ENCODE results near the gene ICA1. TPM values are rescaled to one million over a fixed set of nuclear protein-coding genes. Genes with fewer than 3 reads are reported as not detected.
"Not testable (repeated sequence)": the region's sequence is repeated elsewhere in the genome, so short reads cannot be mapped to it uniquely, and the experiment has no call there.

Gene ICA1
- total RNA-seq, 5 donors from 2014 or later (not counting 1 experiment from before 2014, with no cell fraction given): 0.82 to 2.4 (median 1.1) TPM

DNA sequence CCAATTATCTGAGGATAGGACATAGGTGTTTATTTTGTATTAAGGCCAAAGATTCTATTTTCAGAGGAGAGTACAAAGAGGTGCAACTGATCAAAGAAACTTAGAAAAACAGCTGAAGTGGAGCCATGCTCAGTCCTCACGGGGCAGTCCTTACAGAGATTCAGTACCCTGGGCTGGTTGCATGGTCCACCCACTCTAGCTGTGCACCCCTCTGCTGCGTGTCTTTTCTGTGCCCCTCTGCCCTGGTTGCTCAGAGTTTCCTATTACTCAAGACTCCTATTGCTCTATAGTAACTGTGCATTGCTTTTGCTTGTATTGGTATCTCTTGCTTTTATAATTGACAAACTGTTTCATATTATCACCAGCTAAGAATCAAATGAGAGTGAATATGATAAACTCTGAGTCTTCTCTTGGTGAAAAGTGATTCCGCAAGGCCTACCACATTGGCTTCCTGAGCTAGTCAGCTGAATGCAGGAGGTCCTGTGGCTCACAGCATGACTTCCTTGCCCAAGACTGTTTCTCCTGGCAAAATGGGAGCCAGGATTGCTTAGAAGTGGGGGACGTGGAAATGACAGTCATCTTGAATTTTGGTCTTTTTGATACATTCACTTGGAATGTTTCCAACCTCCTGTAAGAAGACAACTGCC is 156.4 kb downstream of the ICA1 start:
- H3K27ac Mint-ChIP-seq: peak overlapping the region; percentile 86 to 90
- no peaks in the 10 kb centered on the region for H3K27me3 Mint-ChIP-seq
- peaks cover 0 to 14% (median 8%) of the 10 kb centered on the region in 3 donors for H3K9me3 Mint-ChIP-seq
- H3K36me3 Mint-ChIP-seq: peaks cover 12% of the 10 kb centered on the region
- ATAC-seq (replicated peaks in 1 of 4) (peak in 2 of 4 experiments; percentile 43 to 72), DNase-seq (peak in 1 of 35 experiments; percentile 21)
- peaks cover 29 to 34% (median 30%) of the 10 kb centered on the region in 3 donors for H3K4me1 Mint-ChIP-seq
- Histone ChIP-seq H3K4me3 (ENCODE audit: control insufficient read depth in 1 of 2, extremely low read depth in 1 of 2, low read length in 1 of 2) (no peak overlapping the region), H3K27ac (ENCODE audit: low read length) (peak overlapping the region; percentile 25), H3K9me3 (no peaks in the 10 kb centered on the region), H3K36me3 (ENCODE audit: control insufficient read depth in 2 of 2, extremely low read depth in 1 of 2, insufficient read depth in 1 of 2, low read length in 1 of 2) (no peaks in the 10 kb centered on the region), H3K4me1 (ENCODE audit: control insufficient read depth in 1 of 2, extremely low read depth in 1 of 2, insufficient read depth in 2 of 2, low read length in 2 of 2) (peaks cover 0 to 16% of the 10 kb centered on the region in 2 experiments), H3K27me3 (replicated peaks in 1 of 2; ENCODE audit: control insufficient read depth in 2 of 2, extremely low read depth in 1 of 2, insufficient read depth in 2 of 2, low read length in 1 of 2) (no peaks in the 10 kb centered on the region)
- POLR2A ChIA-PET: interaction anchor here (0.6 kb wide), 5 partner anchors 17 to 415 kb away, joined by 3 to 5 read pairs (median 3); no protein-coding TSS in a partner anchor
- peak overlapping the region in 1 of 3 donors; percentile 48 for H3K4me3 Mint-ChIP-seq
- WGBS (ENCODE audit: insufficient coverage): 34% methylated on average over 2 of the region's 4 CpGs
- CTCF ChIA-PET: interaction anchor here in 1 of 2 donors (0.5 to 0.7 kb wide), 2 partner anchors 85 to 205 kb away, joined by 3 read pairs; no protein-coding TSS in a partner anchor

DNA sequence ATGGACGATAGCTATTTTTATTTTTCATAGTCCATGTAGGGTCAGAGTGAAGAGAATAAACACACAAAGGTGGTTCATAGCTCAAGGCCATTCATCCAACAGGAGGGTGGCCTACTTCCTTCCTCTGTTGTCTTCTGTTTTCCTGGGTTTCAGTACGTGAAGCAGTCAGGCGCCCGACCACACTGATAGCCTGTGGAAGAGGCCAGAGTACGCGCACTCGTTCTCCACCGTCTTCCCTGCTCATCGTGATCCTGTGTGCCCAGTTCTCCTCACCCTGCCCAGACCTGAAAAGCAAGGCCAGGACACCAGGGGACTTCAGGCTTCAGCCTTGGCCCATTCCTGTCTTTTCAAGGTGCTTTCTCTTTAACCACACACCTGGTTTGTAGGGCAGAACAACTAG is 158.7 kb downstream of the ICA1 start:
- ChIA-PET CTCF (no interaction called here), POLR2A (no interaction called here)
- no peak for ATAC-seq (replicated peaks in 1 of 4)
- WGBS (ENCODE audit: insufficient coverage): 86% methylated on average over 8 of the region's 9 CpGs
- Histone ChIP-seq H3K36me3 (ENCODE audit: control insufficient read depth in 2 of 2, extremely low read depth in 1 of 2, insufficient read depth in 1 of 2, low read length in 1 of 2) (no peaks in the 10 kb centered on the region), H3K27me3 (replicated peaks in 1 of 2; ENCODE audit: control insufficient read depth in 2 of 2, extremely low read depth in 1 of 2, insufficient read depth in 2 of 2, low read length in 1 of 2) (no peaks in the 10 kb centered on the region), H3K27ac (ENCODE audit: low read length) (no peak overlapping the region), H3K4me3 (ENCODE audit: control insufficient read depth in 1 of 2, extremely low read depth in 1 of 2, low read length in 1 of 2) (no peak overlapping the region), H3K9me3 (no peaks in the 10 kb centered on the region), H3K4me1 (ENCODE audit: control insufficient read depth in 1 of 2, extremely low read depth in 1 of 2, insufficient read depth in 2 of 2, low read length in 2 of 2) (peaks cover 0 to 16% of the 10 kb centered on the region in 2 experiments)
- Mint-ChIP-seq H3K9me3 (peaks cover 10 to 31% (median 15%) of the 10 kb centered on the region in 3 donors), H3K27me3 (no peaks in the 10 kb centered on the region), H3K4me3 (no peak overlapping the region), H3K4me1 (peaks cover 29 to 32% (median 30%) of the 10 kb centered on the region in 3 donors), H3K36me3 (peaks cover 18% of the 10 kb centered on the region), H3K27ac (peak overlapping the region in 1 of 2 donors; percentile 30)
- no peak for DNase-seq

DNA sequence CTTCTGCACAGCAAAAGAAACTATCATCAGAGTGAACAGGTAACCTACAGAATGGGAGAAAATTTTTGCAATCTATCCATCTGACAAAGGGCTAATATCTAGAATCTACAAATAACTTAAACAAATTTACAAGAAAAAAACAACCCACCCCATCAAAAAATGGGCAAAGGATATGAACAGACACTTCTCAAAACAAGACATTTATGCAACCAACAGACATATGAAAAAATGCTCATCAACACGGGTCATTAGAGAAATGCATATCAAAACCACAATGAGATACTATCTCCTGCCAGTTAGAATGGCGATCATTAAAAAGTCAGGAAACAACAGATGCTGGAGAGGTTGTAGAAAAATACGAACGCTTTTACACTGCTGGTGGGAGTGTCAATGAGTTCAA is 160.7 kb downstream of the ICA1 start:
- H3K4me3 ChIP-seq (ENCODE audit: control insufficient read depth in 1 of 2, extremely low read depth in 1 of 2, low read length in 1 of 2); ATAC-seq (replicated peaks in 1 of 4); H3K9me3 ChIP-seq; H3K27ac ChIP-seq (ENCODE audit: low read length); POLR2A ChIA-PET; H3K27ac Mint-ChIP-seq; H3K27me3 Mint-ChIP-seq; H3K27me3 ChIP-seq (replicated peaks in 1 of 2; ENCODE audit: control insufficient read depth in 2 of 2, extremely low read depth in 1 of 2, insufficient read depth in 2 of 2, low read length in 1 of 2); DNase-seq; H3K36me3 ChIP-seq (ENCODE audit: control insufficient read depth in 2 of 2, extremely low read depth in 1 of 2, insufficient read depth in 1 of 2, low read length in 1 of 2); H3K4me3 Mint-ChIP-seq: not testable (repeated sequence)
- Mint-ChIP-seq H3K9me3 (peaks cover 16 to 37% (median 17%) of the 10 kb centered on the region in 3 donors), H3K36me3 (peaks cover 21% of the 10 kb centered on the region), H3K4me1 (peaks cover 24 to 31% (median 26%) of the 10 kb centered on the region in 3 donors)
- CTCF ChIA-PET: interaction anchor here in 1 of 2 donors (0.7 kb wide), 1 partner anchor 93 kb away, joined by 8 read pairs; no protein-coding TSS in a partner anchor
- H3K4me1 ChIP-seq (ENCODE audit: control insufficient read depth in 1 of 2, extremely low read depth in 1 of 2, insufficient read depth in 2 of 2, low read length in 2 of 2): peaks cover 0 to 12% of the 10 kb centered on the region in 2 experiments
- 100% methylated on average over 2 of the region's 4 CpGs for WGBS (ENCODE audit: insufficient coverage)

DNA sequence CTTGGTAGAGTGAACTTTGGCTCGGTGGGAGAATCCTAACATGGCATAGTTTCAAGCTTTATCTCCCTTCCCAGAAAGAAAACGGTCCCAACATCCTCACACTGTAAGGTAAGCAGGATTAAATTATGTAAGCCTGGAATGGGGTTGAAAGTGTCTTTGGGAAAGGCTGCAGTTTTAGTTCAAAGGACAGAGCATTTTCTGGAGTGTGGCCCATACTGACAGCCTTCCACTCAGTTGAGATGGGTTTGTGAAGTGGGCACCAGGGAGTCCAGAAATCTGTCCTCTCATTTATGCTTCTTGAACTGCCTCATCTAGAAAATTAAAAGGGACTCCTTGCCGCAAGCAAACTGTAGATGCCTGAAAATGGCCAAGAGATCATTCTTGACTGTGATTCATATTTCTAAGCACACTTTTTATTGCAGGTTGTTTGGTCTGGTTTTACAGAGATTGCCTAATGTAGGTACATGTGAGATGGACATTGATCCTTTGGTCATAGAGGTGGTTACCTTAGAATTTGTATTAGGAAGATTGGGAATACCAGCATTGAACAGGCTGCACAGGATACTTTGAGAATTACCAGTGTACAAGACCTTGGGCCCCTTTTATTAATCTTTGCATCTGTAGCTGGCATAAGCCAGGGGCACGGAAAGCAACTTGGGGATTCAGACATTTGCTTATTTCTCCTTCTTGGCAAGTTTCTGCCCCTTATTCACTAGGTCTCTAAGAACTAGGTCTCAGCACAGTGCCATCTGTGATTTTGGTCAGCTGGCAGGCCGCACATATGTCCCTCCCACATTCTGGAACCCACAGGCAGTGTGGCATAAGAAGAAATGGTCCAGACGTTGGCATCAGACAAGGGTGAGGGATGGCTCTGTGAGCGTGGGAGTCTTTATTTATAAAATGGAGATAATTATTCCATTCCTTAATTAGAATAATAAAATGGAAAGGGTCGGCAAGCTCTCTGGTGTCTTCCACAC is 167.5 kb downstream of the ICA1 start:
- ChIA-PET CTCF (interaction anchor here in 1 of 2 donors (0.7 kb wide), 1 partner anchor 195 kb away, joined by 7 read pairs; no protein-coding TSS in a partner anchor), POLR2A (interaction anchor here in 1 of 2 donors (0.6 to 1.0 kb wide), 2 partner anchors 10 to 225 kb away, joined by 3 to 11 read pairs; no protein-coding TSS in a partner anchor)
- no peaks in the 10 kb centered on the region for H3K27me3 Mint-ChIP-seq
- H3K27me3 ChIP-seq (replicated peaks in 1 of 2; ENCODE audit: control insufficient read depth in 2 of 2, extremely low read depth in 1 of 2, insufficient read depth in 2 of 2, low read length in 1 of 2): no peaks in the 10 kb centered on the region
- no peak overlapping the region for H3K27ac Mint-ChIP-seq
- H3K36me3 ChIP-seq (ENCODE audit: control insufficient read depth in 2 of 2, extremely low read depth in 1 of 2, insufficient read depth in 1 of 2, low read length in 1 of 2): peaks cover 0 to 5% of the 10 kb centered on the region in 2 donors
- WGBS (ENCODE audit: insufficient coverage): no CpG with 5 or more reads among the region's 8 CpGs
- no peak overlapping the region for H3K27ac ChIP-seq (ENCODE audit: low read length)
- no peaks in the 10 kb centered on the region for H3K4me1 ChIP-seq (ENCODE audit: control insufficient read depth in 1 of 2, extremely low read depth in 1 of 2, insufficient read depth in 2 of 2, low read length in 2 of 2)
- H3K9me3 ChIP-seq: no peaks in the 10 kb centered on the region
- ATAC-seq (replicated peaks in 1 of 4) (no peak), DNase-seq (no peak)
- H3K9me3 Mint-ChIP-seq: peaks cover 6 to 16% (median 15%) of the 10 kb centered on the region in 3 donors
- H3K4me3 ChIP-seq (ENCODE audit: control insufficient read depth in 1 of 2, extremely low read depth in 1 of 2, low read length in 1 of 2): no peak overlapping the region
- no peak overlapping the region for H3K4me3 Mint-ChIP-seq
- peaks cover 50% of the 10 kb centered on the region for H3K36me3 Mint-ChIP-seq
- H3K4me1 Mint-ChIP-seq: peaks cover 0 to 11% (median 0%) of the 10 kb centered on the region in 3 donors

DNA sequence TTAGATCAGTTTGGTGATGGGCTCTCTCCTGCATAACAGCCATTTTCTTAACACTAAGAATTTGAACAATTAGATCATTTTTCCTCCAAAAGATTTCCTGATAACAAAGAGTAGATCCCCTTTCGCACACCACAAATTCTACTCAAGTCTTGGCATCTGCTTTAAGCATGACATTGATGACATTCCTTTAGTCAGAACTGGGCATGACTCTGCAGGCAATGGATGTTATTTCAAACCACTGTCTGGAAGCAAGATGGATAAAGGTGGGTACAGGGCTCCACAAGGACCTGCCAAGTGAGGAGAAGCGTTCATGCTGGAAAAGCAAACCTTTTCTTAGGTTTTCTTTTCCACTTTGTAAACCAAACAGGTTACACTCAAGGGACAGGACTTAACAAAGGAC is 169.8 kb downstream of the ICA1 start:
- ATAC-seq (replicated peaks in 1 of 4) (no peak), DNase-seq (no peak)
- Mint-ChIP-seq H3K4me3 (no peak overlapping the region), H3K27ac (no peak overlapping the region), H3K9me3 (peaks cover 0 to under 1% (median under 1%) of the 10 kb centered on the region in 3 donors), H3K27me3 (no peaks in the 10 kb centered on the region), H3K4me1 (peaks cover 0 to 7% (median 0%) of the 10 kb centered on the region in 3 donors), H3K36me3 (peaks cover 56% of the 10 kb centered on the region)
- H3K27me3 ChIP-seq (replicated peaks in 1 of 2; ENCODE audit: control insufficient read depth in 2 of 2, extremely low read depth in 1 of 2, insufficient read depth in 2 of 2, low read length in 1 of 2): no peaks in the 10 kb centered on the region
- no peak overlapping the region for H3K27ac ChIP-seq (ENCODE audit: low read length)
- H3K36me3 ChIP-seq (ENCODE audit: control insufficient read depth in 2 of 2, extremely low read depth in 1 of 2, insufficient read depth in 1 of 2, low read length in 1 of 2): peaks cover 0 to 12% of the 10 kb centered on the region in 2 donors
- POLR2A ChIA-PET: no interaction called here
- no peak overlapping the region for H3K4me3 ChIP-seq (ENCODE audit: control insufficient read depth in 1 of 2, extremely low read depth in 1 of 2, low read length in 1 of 2)
- no peaks in the 10 kb centered on the region for H3K4me1 ChIP-seq (ENCODE audit: control insufficient read depth in 1 of 2, extremely low read depth in 1 of 2, insufficient read depth in 2 of 2, low read length in 2 of 2)
- H3K9me3 ChIP-seq: no peaks in the 10 kb centered on the region
- 83% methylated on average over 1 of the region's 2 CpGs for WGBS (ENCODE audit: insufficient coverage)
- CTCF ChIA-PET: interaction anchor here in 1 of 2 donors (0.6 to 1.5 kb wide), 2 partner anchors 23 to 98 kb away, joined by 3 to 4 read pairs; no protein-coding TSS in a partner anchor
